ENCODE data around the gene MRPS27.

DNA sequence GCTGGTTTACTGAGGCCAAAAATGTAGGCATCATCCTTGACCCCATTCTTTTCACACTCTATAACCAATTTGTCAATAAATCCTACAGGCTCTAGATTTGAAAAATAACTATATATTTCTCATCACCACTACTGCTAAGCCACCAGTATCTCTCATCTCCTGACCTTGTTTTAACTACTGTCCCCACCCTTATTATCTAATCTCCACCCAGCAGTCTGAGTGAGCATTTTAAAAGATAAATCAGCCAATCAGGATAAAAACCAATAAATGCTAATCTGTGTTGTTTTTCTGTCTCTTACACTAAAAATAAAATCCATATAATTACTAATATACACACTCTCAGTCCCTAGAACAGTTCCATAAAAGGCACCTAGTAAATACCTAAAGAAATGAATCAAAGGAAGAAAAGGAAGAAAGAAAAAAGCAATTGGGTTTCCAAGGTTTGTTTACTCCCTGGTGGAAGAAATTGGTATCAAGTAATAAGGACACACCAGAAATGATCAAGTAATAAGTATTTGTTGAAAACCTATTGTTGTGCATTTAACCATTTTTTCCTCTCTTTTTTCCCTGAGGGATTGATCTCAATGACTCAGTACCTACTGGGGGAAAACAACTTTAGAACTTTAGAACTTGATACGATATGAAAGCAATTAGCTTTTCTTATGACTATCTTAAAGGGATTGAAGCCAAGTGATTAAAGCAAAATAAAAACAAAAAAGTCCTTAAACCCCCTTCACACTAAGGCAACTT is 19.3 kb downstream of the MRPS27 start:
- no peak for TF ChIP-seq CTCF (IDR thresholded peaks at IDR 0.05; ENCODE audit: insufficient read depth, low read length)
- TF ChIP-seq POLR2AphosphoS5 (IDR thresholded peaks at IDR 0.05; ENCODE audit: low read depth), result no peak
- no peak for TF ChIP-seq REST (IDR thresholded peaks at IDR 0.05; ENCODE audit: insufficient replicate concordance, low read depth)
